Testis (tissue), 3 donors: ENCODE data around the gene CYB5B. TPM values are rescaled to one million over a fixed set of nuclear protein-coding genes. Genes with fewer than 3 reads are reported as not detected.

ENCODE experiments used
- DNase-seq: peaks from one replicate; pipeline ENCODE4 v3.0.0-alpha.2; 2019
- H3K27ac ChIP-seq, 2 donors: fragments of 200-600 bp; sonication (generic); one replicate each; pipeline ENCODE4 v1.5.1; 2019
- H3K27me3 ChIP-seq: fragments of 200-600 bp; sonication (generic); one replicate; pipeline ENCODE4 v1.5.1; 2019
- H3K36me3 ChIP-seq: fragments of 200-600 bp; sonication (generic); one replicate; pipeline ENCODE4 v1.5.1; 2017; ENCODE audit warnings: low read depth; ENCODE audit errors: missing control alignments
- H3K4me1 ChIP-seq: fragments of 200-600 bp; sonication (generic); one replicate; pipeline ENCODE4 v1.5.1; 2019
- H3K4me3 ChIP-seq, 2 donors: fragments of 200-600 bp; sonication (generic); one replicate each; pipeline ENCODE4 v1.5.1; 2017 to 2019
- H3K9me3 ChIP-seq: fragments of 200-600 bp; sonication (generic); one replicate; pipeline ENCODE4 v1.5.1; 2017
- POLR2A ChIP-seq: fragments of 450-650 bp; IDR thresholded peaks from one replicate; pipeline ENCODE4 v1.6.1; 2017; ENCODE audit warnings: antibody characterized with exemption, mild to moderate bottlenecking, moderate library complexity
- WGBS, 2 donors: methylation state at CpG; one replicate each; pipeline ENCODE4 v1.1.5; 2018; 5-methylcytosine and 5-hydroxymethylcytosine counted together
- intact Hi-C: fragments of 100-400 bp; cut with DNase I; formaldehyde crosslinking; loops from one replicate; pipeline ENCODE4 v1.15.1; 2023; ENCODE audit warnings: low total_unique reads
- polyA plus RNA-seq: library from polyadenylated mRNA; stranded (reverse); fragments of 350-450 nt; fragmentation: Illumina TruSeq; extraction: RNeasy Lipid Tissue Mini Kit (QIAGEN cat#74804); gene quantifications from one replicate; pipeline ENCODE4 v1.2.3, GENCODE V29; 2014; ENCODE audit warnings: low read depth, low replicate concordance; ENCODE audit not compliant: insufficient read depth
- total RNA-seq, 2 donors: library from RNA; depleted of rRNA; stranded (reverse); fragments of >200 nt; gene quantifications; one replicate each; pipeline ENCODE4 v1.2.3, GENCODE V29; 2016
- TF ChIP-seq, protein P1 (sequence below), 3 experiments: fragments of 450-650 bp in 2 of 3; fragments of 200-600 bp in 1 of 3; sonication (generic) in 1 of 3; IDR thresholded peaks; one replicate each; pipeline ENCODE4 v1.5.1; 2016 to 2019; ENCODE audit warnings: antibody characterized with exemption in 3 of 3, mild to moderate bottlenecking in 2 of 3, moderate library complexity in 1 of 3

Gene CYB5B
- total and polyA plus RNA-seq, 3 donors from 2014 or later, result 65.8 to 91.9 (median 85.0) TPM

DNA sequence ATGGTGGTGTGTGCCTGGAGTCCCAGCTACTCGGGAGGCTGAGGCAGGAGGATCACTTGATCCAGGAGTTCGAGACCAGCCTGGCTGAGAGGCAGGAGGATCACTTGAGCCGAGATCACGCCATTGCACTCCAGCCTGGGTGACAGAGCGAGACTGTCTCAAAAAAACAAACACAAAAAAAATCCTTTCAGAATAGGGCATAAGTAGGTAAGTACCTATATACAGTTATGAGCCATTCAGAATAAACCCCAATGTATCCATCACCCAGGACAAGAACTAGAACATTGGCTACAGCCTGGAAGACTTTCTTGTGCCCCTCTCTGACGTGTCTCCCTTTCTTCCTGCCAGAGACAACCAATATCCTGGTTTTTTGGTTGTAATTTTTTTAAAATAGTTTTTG, 54.3 kb downstream of the CYB5B start:
- no peak overlapping the region for H3K4me3 ChIP-seq
- no peak overlapping the region for H3K27ac ChIP-seq
- intact Hi-C loops, result no loop called here
- peaks cover 11% of the 10 kb centered on the region for H3K4me1 ChIP-seq
- no peaks in the 10 kb centered on the region for H3K9me3 ChIP-seq
- H3K27me3 ChIP-seq, result no peaks in the 10 kb centered on the region
- WGBS, 2 donors, result 91 to 94% methylated on average over 6 of the region's 6 CpGs
- TF ChIP-seq, protein P1, sequence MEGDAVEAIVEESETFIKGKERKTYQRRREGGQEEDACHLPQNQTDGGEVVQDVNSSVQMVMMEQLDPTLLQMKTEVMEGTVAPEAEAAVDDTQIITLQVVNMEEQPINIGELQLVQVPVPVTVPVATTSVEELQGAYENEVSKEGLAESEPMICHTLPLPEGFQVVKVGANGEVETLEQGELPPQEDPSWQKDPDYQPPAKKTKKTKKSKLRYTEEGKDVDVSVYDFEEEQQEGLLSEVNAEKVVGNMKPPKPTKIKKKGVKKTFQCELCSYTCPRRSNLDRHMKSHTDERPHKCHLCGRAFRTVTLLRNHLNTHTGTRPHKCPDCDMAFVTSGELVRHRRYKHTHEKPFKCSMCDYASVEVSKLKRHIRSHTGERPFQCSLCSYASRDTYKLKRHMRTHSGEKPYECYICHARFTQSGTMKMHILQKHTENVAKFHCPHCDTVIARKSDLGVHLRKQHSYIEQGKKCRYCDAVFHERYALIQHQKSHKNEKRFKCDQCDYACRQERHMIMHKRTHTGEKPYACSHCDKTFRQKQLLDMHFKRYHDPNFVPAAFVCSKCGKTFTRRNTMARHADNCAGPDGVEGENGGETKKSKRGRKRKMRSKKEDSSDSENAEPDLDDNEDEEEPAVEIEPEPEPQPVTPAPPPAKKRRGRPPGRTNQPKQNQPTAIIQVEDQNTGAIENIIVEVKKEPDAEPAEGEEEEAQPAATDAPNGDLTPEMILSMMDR (IDR thresholded peaks at IDR 0.05), result no peak
- TF ChIP-seq POLR2A, result no peak
- H3K36me3 ChIP-seq, result no peaks in the 10 kb centered on the region
- DNase-seq, result no peak

DNA sequence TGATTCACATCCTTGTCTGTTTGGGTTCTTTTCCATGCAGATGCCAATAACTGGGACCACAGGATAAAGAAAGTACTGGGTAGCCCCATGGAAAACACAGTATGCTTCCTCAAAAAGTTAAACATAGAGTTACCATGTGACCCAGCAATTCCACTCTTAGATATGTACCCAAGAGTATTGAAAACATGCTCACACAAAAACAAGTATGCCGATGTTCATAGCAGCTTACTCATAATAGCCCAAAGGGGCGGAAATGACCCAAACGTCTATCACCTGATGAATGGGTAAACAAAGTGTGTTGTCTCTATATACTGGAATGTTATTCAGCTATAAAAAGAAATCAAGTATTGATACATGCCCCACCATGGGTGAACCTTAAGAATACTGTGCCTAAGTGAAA, 55.4 kb downstream of the CYB5B start:
- Histone ChIP-seq H3K9me3 (no peaks in the 10 kb centered on the region), H3K27me3 (no peaks in the 10 kb centered on the region), H3K4me1 (peaks cover 11% of the 10 kb centered on the region), H3K27ac (no peak overlapping the region), H3K36me3 (no peaks in the 10 kb centered on the region), H3K4me3 (no peak overlapping the region)
- TF ChIP-seq, protein P1 (IDR thresholded peaks at IDR 0.05), result no peak
- TF ChIP-seq POLR2A, result no peak
- 87 to 93% methylated on average over 3 of the region's 3 CpGs for WGBS, 2 donors
- intact Hi-C loops, result no loop called here
- DNase-seq, result no peak

DNA sequence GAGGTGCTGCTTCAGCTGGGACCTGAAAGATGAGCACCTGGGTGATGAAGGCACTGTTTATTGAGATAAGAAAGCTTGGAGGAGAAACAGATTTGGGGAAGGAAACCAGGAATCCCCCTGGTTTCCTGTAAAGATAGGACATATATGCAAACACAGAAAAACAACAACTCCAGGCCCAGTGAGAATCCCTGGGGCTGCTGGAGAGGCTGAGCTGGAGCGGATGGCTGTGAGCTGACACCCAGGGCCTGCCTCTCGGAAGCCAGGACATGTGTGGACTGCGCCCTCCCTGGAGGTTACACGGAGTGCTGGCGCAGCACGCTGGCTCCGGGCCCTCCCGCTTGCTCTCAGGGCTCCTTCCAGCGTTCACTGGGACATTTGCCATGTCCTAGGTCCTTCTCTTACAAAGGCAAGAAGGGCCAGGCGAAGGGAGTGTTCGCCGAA, 57.5 kb downstream of the CYB5B start:
- no peaks in the 10 kb centered on the region for H3K27me3 ChIP-seq
- TF ChIP-seq, protein P1 (IDR thresholded peaks at IDR 0.05), result no peak
- TF ChIP-seq POLR2A, result no peak
- peak overlapping the region; percentile 46 to 72 for H3K27ac ChIP-seq
- 33 to 34% methylated on average over 12 of the region's 12 CpGs for WGBS, 2 donors
- no peak overlapping the region for H3K4me3 ChIP-seq
- no peaks in the 10 kb centered on the region for H3K9me3 ChIP-seq
- intact Hi-C loops, result no loop called here
- no peaks in the 10 kb centered on the region for H3K36me3 ChIP-seq
- H3K4me1 ChIP-seq, result peaks cover 11% of the 10 kb centered on the region
- peak; percentile 89 for DNase-seq

DNA sequence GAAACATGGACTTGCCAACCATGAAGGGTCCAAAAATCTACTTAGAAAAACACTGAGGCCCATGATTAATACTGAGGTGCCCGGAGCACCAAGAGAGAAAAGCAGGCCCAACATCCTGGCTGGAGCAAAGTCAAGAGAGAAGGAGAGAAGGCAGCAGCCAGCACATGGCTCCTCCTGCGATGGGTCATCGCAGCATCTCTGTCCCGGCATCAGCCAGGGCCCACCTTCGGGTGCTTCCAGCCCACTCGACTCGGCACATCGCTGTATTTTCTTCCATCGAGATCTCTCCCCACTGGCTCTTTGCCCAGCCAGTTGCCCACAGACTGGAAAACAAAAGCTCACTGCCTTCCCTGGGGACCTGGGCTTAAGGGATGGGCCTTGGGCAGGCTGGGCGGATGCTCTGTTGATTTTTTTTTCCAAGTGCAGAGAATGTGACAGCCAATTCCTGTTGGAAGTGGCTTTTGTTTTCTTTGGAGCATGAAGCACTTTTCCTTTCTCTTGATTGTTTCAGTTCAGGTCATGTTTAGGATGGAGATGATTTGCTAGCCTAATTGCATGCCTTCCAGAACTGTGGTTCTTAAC, 58.1 kb downstream of the CYB5B start:
- peaks cover 11% of the 10 kb centered on the region for H3K4me1 ChIP-seq
- intact Hi-C loops, result no loop called here
- H3K27ac ChIP-seq, result peak overlapping the region; percentile 46 to 72
- TF ChIP-seq, protein P1 (IDR thresholded peaks at IDR 0.05), result no peak
- TF ChIP-seq POLR2A, result no peak
- DNase-seq, result peak; percentile 48
- 33 to 50% methylated on average over 4 to 10 of the region's 10 CpGs for WGBS, 2 donors
- H3K4me3 ChIP-seq, result no peak overlapping the region
- H3K27me3 ChIP-seq, result no peaks in the 10 kb centered on the region
- no peaks in the 10 kb centered on the region for H3K36me3 ChIP-seq
- H3K9me3 ChIP-seq, result no peaks in the 10 kb centered on the region

DNA sequence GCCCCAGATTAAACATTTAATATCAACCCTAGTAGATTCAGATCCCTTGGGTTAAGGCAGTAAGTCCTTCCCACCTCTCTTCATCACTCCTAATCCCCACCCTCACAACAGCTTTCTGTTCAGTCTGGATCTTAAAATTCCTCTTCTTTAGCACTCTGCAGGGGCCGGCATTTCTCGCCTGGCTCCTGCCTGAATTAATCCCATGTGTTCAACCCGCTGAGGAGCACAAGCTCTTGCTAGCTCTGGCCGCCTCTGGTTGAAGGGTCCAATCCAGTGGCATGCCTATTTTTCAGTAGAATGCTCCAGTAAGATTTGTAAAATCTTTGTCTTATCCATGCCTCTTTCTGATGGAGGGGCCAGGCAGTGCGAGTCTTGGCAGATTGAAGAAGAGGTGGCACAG, 59.2 kb downstream of the CYB5B start:
- Histone ChIP-seq H3K9me3 (no peaks in the 10 kb centered on the region), H3K36me3 (no peaks in the 10 kb centered on the region), H3K27me3 (no peaks in the 10 kb centered on the region), H3K4me3 (no peak overlapping the region), H3K27ac (no peak overlapping the region), H3K4me1 (peaks cover 11% of the 10 kb centered on the region)
- DNase-seq, result no peak
- intact Hi-C loops, result no loop called here
- TF ChIP-seq POLR2A, result no peak
- TF ChIP-seq, protein P1 (IDR thresholded peaks at IDR 0.05), result no peak
- 65 to 87% methylated on average over 5 of the region's 5 CpGs for WGBS, 2 donors
